ENCODE data around the gene CCDC88C. TPM values are rescaled to one million over a fixed set of nuclear protein-coding genes. Genes with fewer than 3 reads are reported as not detected.

The CCDC88C gene
- total and polyA plus RNA-seq, 2 experiments from 2014 or later: 23.6 to 60.7 TPM

DNA sequence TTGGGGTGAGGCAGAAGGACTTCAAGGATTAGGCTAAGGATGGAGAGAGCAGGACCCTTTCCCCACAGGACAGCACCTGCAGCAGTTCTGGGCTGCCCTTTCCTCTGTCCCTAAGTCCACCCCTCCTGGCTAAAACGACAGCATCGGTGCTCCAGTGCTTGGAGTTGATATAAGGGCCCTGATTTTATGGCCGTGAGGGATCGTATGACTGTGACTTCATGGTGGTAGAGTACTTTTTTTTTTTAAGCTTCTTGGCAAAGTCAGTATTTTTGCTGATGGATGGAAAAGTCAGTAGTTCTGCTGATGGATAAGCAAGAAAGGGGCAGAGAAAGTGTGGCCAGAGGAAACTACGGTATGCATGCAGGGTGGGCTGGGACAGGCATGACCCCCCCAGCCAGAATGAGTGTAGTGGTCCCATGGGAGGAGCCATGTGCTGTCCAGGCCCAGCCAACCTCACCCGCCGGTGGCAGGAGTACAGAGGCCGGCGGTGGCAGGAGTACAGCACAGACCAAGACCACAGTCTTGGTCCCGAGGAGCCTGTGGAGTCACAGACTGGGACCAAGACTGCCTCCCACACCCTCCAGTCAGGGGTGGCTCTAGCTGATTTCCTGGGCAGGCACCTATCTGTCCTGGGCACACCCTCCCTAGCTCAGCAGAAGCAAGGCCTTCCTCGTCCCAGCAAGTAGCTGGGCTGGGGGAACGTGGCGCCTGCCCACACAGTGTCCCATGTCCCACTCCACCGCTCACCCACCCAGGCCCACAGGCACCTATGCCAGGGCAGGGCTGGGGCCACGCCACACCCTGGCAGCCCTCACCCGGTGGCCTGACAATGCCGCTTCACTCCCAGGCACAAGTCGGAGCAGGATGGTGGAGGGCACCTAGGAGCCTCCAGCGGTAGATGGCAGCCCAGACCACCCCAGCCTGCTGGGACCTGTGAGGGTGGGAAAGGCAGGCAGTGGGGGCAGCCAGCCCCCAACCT is 46.3 kb downstream of the CCDC88C start:
- Histone ChIP-seq H3K27ac (ENCODE audit: low read depth) (no peak overlapping the region), H3K4me1 (ENCODE audit: insufficient read depth) (peaks cover 31% of the 10 kb centered on the region), H4K20me1 (replicated peaks; ENCODE audit: insufficient read depth) (peaks cover 23% of the 10 kb centered on the region), H2AFZ (no peak overlapping the region), H3K9me2 (ENCODE audit: insufficient read depth) (no peaks in the 10 kb centered on the region), H3K4me2 (no peak overlapping the region), H3K27me3 (ENCODE audit: insufficient read depth) (no peaks in the 10 kb centered on the region), H3K79me2 (replicated peaks; ENCODE audit: insufficient read depth) (peaks cover 89% of the 10 kb centered on the region), H3F3A (replicated peaks; ENCODE audit: low read depth) (0 out of 2 replicates have a peak, but pooled peaks cover 3% of the 10 kb centered on the region), H3K36me3 (ENCODE audit: insufficient read depth) (no peaks in the 10 kb centered on the region), H3K4me3 (no peak overlapping the region)
- Mint-ChIP-seq H3K27ac (no peak overlapping the region), H3K4me3 (no peak overlapping the region), H3K4me1 (peaks cover 74% of the 10 kb centered on the region), H3K36me3 (ENCODE audit: low read depth) (no peaks in the 10 kb centered on the region; the same call in 2 of the 3 replicates), H3K27me3 (ENCODE audit: insufficient read depth, low read depth, poor library complexity) (peaks cover 18% of the 10 kb centered on the region), H3K9me3 (no peaks in the 10 kb centered on the region)
- DNase-seq (ENCODE audit: low spot score) (no peak), ATAC-seq (no peak)
- TF ChIP-seq REST (IDR thresholded peaks at IDR 0.05; ENCODE audit: unreplicated experiment): no peak
- no peak for TF ChIP-seq EZH2 (IDR thresholded peaks at IDR 0.05; ENCODE audit: low read depth, unreplicated experiment)
- no peak for TF ChIP-seq JUNB (IDR thresholded peaks at IDR 0.05; ENCODE audit: unreplicated experiment)
- no peak for TF ChIP-seq NANOG (IDR thresholded peaks at IDR 0.05; ENCODE audit: borderline replicate concordance)
- TF ChIP-seq EZH2phosphoT487 (IDR thresholded peaks at IDR 0.05; ENCODE audit: unreplicated experiment): no peak
- no peak for TF ChIP-seq ZNF462 (CRISPR knock-in tag; IDR thresholded peaks at IDR 0.05)
- no peak for TF ChIP-seq ZNF331 (CRISPR knock-in tag; IDR thresholded peaks at IDR 0.05; ENCODE audit: low read depth)
- TF ChIP-seq ZNF114 (CRISPR knock-in tag; IDR thresholded peaks at IDR 0.05): no peak
- no peak for TF ChIP-seq CREB1 (CRISPR knock-in tag; IDR thresholded peaks at IDR 0.05; ENCODE audit: low read depth)
- no peak for TF ChIP-seq POLR2AphosphoS5 (IDR thresholded peaks at IDR 0.05; ENCODE audit: low read depth)
- TF ChIP-seq STAT1 (IDR thresholded peaks at IDR 0.05; ENCODE audit: unreplicated experiment): no peak
- TF ChIP-seq, protein P1, sequence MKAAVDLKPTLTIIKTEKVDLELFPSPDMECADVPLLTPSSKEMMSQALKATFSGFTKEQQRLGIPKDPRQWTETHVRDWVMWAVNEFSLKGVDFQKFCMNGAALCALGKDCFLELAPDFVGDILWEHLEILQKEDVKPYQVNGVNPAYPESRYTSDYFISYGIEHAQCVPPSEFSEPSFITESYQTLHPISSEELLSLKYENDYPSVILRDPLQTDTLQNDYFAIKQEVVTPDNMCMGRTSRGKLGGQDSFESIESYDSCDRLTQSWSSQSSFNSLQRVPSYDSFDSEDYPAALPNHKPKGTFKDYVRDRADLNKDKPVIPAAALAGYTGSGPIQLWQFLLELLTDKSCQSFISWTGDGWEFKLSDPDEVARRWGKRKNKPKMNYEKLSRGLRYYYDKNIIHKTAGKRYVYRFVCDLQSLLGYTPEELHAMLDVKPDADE (IDR thresholded peaks at IDR 0.05): no peak
- TF ChIP-seq, protein P2, sequence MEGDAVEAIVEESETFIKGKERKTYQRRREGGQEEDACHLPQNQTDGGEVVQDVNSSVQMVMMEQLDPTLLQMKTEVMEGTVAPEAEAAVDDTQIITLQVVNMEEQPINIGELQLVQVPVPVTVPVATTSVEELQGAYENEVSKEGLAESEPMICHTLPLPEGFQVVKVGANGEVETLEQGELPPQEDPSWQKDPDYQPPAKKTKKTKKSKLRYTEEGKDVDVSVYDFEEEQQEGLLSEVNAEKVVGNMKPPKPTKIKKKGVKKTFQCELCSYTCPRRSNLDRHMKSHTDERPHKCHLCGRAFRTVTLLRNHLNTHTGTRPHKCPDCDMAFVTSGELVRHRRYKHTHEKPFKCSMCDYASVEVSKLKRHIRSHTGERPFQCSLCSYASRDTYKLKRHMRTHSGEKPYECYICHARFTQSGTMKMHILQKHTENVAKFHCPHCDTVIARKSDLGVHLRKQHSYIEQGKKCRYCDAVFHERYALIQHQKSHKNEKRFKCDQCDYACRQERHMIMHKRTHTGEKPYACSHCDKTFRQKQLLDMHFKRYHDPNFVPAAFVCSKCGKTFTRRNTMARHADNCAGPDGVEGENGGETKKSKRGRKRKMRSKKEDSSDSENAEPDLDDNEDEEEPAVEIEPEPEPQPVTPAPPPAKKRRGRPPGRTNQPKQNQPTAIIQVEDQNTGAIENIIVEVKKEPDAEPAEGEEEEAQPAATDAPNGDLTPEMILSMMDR (conservative IDR thresholded peaks at IDR 0.05; ENCODE audit: low read depth in 2 of 2): no peak
